ENCODE data around the gene MRPL45.
A peak's percentile ranks its signal among the peaks of the same experiment; 100 is the strongest.

Gene MRPL45

DNA sequence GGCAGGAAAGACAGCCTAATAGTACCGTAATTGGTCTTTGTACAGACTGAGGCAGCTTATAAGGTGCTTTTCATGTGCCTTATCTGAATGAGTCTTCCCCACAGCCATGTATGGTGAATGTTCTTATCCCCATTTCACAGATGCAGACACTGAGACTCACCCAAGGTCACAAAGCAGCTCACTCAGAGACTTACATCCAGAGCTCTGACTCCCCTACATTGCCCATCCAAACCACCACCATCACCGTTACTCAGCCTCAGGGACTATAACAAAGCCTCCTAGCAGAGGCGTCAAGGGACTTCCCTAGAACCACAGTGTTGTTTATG lies 47.4 kb downstream of the MRPL45 start:
- TF ChIP-seq GATA2 (IDR thresholded peaks at IDR 0.05; ENCODE audit: low read depth, low read length): no peak
- no peak for TF ChIP-seq GATA3 (IDR thresholded peaks at IDR 0.05; ENCODE audit: low read depth, low read length)

DNA sequence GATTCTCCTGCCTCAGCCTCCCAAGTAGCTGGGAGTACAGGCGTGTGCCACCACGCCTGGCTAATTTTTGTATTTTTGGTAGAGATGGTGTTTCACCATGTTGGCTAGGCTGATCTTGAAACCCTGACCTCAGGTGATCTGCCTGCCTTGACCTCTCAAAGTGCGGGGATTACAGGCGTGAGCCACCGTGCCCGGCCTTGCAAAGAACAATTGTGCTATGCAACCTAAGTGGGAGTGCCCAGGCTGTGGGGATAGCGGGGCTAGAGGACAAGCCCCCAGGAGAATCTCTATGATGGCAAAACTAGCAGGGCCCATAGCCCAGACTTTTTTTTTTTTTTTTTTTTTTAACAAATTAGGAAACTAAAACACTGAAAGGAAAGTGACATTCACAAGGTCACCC lies 48.8 kb downstream of the MRPL45 start:
- no peak for TF ChIP-seq GATA2 (IDR thresholded peaks at IDR 0.05; ENCODE audit: low read depth, low read length)
- no peak for TF ChIP-seq GATA3 (IDR thresholded peaks at IDR 0.05; ENCODE audit: low read depth, low read length)

DNA sequence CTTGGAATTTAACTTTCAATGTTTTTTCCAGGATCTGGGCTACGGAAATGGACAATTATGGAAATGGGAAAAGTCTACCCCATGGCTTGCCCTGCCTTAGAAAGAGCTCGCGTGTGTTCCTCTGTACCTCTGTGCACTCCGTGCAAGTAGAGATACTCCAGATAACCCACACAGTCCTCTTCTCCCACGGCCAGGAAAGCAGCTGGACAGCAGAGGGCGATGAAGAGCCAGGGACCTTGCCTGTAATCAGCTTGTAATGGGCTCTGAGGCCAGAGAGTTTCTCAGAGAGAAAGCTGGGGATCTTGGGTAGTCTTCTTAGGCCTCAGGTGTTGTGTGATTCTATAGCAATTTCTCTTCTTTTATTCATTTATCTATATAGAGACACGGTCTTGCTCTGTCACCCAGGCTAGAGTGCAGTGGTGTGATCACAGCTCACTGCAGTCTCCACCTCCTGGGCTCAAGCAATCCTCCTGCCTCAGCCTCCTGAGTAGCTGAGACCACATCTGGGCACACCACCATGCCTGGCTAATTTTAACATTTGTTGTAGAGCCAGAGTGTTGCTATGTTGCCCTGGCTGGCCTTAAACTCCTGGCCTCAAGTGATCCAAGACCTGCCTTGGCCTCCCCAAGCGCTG lies 52.2 kb downstream of the MRPL45 start:
- TF ChIP-seq GATA3 (IDR thresholded peaks at IDR 0.05; ENCODE audit: low read depth, low read length) (no peak), GATA2 (IDR thresholded peaks at IDR 0.05; ENCODE audit: low read depth, low read length) (peak; percentile 87)

DNA sequence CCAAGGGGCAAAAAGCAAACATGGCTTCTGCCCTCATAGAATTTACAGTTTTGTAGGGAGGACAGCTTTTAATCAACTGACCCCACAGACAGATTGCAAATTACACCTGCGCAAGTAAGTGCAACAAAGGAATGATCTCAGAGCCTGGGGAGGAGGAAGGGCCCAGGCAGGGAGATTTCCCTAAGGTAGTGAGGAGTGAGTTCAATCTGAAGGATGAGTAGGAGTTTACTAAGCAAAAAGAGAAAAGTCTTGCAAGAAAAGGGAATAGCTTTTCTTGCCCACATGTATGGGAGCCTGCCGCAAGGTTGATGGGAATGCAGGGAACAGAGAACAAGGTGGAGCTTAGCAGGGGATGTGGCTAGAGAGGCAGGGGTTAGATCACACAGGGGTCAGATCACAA lies 53.1 kb downstream of the MRPL45 start:
- TF ChIP-seq GATA3 (IDR thresholded peaks at IDR 0.05; ENCODE audit: low read depth, low read length) (no peak), GATA2 (IDR thresholded peaks at IDR 0.05; ENCODE audit: low read depth, low read length) (no peak)

DNA sequence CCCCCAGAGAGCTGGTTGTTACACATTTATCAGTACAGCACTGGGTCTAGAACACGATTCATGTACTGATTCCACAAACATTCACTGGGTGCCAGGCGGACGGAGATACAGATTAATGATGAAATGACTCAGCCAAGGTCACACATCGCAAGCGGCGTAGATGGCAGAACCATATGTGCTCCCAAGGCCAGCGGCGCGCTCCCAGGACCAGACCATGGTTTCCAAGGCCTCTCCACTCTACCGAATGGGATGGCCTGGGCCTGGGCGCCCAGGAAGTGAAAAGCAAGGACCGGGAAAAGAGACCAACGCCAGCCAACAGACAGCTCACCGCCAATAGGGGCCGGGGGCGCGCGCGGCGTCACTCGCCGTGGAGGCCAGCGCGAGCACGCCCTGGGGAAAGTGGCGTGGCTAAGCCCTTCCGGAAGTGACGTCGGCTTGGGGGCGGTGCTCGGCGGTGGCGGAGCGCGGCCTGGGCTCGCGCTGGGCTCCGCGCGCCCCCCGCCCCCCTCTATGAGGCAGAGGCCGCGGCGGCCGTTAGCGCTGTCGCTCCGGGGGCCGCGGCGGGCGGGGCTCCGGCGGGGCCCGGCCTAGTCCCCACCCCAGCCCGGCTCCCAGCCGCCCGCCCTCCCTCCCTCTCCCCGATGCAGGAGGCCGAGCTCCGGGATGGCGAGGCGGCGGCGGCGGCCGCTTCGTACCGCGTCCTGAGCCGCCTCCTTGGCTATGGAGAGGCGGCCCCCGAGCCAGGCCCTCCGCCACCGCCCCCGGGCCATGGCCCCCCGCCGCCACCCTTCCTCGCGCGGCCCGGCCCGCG lies 54.6 kb downstream of the MRPL45 start, which contains the start of gene SOCS7:
TSS of gene SOCS7 (plus strand) at position 433 of the 811 bp plus-strand sequence. CDS start at position 642, 209 bp downstream.
- TF ChIP-seq GATA3 (IDR thresholded peaks at IDR 0.05; ENCODE audit: low read depth, low read length) (no peak), GATA2 (IDR thresholded peaks at IDR 0.05; ENCODE audit: low read depth, low read length) (no peak)

DNA sequence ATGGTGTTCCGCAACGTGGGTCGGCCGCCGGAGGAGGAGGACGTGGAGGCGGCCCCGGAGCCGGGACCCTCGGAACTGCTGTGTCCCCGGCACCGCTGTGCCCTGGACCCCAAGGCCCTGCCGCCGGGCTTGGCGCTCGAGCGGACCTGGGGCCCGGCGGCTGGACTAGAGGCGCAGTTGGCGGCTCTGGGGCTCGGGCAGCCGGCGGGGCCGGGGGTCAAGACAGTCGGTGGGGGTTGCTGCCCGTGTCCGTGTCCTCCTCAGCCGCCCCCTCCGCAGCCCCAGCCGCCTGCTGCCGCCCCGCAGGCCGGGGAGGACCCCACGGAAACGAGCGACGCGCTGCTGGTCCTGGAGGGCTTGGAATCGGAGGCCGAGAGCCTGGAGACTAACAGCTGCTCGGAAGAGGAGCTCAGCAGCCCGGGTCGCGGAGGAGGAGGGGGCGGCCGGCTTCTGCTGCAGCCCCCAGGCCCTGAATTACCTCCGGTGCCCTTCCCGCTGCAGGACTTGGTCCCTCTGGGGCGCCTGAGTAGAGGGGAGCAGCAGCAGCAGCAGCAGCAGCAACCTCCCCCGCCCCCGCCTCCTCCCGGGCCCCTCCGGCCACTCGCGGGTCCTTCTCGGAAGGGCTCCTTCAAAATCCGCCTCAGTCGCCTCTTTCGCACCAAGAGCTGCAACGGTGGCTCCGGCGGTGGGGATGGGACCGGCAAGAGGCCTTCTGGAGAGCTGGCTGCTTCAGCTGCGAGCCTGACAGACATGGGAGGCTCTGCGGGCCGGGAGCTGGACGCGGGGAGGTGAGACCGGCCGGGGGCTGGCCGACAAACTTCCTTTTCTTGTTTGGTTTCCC lies 55.5 kb downstream of the MRPL45 start:
- TF ChIP-seq GATA2 (IDR thresholded peaks at IDR 0.05; ENCODE audit: low read depth, low read length): no peak
- no peak for TF ChIP-seq GATA3 (IDR thresholded peaks at IDR 0.05; ENCODE audit: low read depth, low read length)

DNA sequence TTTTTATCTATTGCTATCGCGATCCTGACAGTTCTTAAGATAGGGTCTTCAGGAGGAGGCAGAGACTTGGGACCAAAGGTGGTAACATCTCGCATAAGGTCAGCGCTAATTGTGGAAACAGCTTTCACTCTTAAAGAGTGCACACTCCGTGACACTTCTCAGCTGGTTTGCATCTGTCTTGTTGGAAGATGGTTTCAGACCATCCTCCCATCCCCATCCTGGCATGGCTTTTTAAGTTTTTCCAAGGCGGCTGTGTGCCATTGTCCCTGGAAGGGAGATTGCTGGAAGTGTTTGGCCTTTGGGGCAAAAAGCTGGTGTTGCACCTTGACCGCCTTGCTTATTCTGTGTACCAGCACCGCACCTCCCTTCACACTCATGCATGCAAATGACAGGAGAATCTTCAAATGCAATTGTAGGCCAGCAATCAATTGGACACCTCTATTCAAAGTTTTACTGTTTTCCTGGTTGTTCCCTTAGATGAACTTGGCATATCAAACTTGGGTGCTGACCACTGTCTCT lies 56.2 kb downstream of the MRPL45 start:
- TF ChIP-seq GATA3 (IDR thresholded peaks at IDR 0.05; ENCODE audit: low read depth, low read length): no peak
- no peak for TF ChIP-seq GATA2 (IDR thresholded peaks at IDR 0.05; ENCODE audit: low read depth, low read length)

DNA sequence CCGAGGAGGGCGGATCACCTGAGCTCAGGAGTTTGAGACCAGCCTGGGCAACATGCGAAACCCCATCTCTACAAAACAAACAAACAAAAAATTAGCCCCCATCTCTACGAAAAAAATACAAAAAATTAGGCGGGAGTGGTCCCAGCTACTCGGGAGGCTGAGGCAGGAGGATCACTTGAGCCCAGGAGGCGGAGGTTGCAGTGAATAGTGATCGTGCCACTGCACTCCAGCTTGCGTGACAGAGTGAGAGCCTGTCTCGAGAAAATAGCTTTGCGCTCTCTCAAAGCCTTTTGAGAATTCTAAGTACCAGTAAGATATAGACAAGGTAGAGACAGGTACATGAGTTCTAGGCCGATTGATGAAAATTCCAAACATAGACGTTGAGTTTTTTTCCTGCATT lies 56.7 kb downstream of the MRPL45 start:
- TF ChIP-seq GATA2 (IDR thresholded peaks at IDR 0.05; ENCODE audit: low read depth, low read length) (no peak), GATA3 (IDR thresholded peaks at IDR 0.05; ENCODE audit: low read depth, low read length) (no peak)

DNA sequence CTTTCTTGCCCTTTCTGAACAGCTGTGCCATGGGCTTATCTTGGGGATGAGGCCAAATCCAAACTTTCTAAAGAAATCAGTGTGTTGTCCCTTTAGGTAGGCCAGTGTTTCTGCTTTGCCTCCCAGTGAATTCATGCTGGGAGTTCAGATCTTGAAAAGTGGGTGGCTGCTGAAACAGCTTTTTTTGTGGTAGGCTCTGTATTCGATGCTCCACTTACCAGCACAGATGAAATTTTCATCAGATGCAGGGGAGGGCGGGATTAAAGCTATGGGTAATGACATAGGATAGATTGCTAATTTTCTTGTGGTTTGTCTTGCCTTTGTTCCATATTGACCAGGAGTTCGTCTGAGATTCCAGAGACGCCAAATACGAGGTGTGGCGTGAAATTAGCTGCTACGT lies 57.5 kb downstream of the MRPL45 start:
- TF ChIP-seq GATA2 (IDR thresholded peaks at IDR 0.05; ENCODE audit: low read depth, low read length): no peak
- TF ChIP-seq GATA3 (IDR thresholded peaks at IDR 0.05; ENCODE audit: low read depth, low read length): no peak

DNA sequence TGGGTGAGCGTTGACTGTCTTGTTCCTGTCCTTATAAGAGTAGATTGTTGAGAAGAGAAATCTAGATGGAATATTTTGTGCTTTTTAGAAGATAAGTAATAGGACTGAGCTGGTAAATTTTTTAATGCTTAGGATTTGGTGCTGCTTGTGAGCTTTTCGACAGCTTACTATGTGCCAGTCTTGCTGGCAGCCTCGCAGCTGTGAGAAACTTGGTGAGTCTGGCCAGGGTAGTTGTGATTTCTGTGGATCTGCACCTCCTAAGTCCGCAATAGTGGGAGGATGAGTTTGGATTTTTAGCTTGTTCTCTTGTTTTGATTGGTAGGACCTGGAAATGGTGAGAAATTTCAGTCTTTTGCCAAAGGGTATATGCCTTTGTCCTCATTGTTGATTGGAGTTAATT lies 58.3 kb downstream of the MRPL45 start:
- TF ChIP-seq GATA2 (IDR thresholded peaks at IDR 0.05; ENCODE audit: low read depth, low read length) (no peak), GATA3 (IDR thresholded peaks at IDR 0.05; ENCODE audit: low read depth, low read length) (no peak)

DNA sequence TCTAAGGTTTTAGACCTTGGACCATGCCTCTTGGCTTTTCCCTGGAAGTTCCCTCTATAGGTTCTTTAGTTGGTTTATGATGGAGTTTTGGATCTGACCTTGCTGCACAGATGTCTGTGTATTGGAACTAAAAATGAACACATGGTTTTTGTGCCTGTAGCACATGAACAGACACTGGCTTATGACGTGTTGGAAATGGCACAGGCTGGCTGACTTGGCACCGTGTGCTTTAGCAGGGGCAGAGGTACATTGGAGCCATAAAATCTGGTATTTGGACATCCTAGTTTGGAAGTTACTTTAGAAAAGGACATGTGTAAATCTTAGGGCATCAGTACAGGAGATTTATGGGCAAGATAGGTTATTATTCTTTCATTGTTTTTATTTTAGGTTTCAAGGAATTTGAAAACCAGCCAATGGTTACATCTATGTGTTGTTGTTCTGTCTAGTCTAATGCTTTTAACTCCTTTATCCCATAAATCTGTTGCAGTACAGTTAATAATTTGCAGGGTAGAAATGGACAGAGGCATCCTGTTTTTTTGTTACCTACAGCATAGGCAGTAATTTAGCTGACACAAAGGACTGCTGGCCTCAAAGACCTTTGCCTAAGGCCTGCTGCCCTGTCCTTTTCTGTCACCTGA lies 60.6 kb downstream of the MRPL45 start:
- TF ChIP-seq GATA3 (IDR thresholded peaks at IDR 0.05; ENCODE audit: low read depth, low read length) (no peak), GATA2 (IDR thresholded peaks at IDR 0.05; ENCODE audit: low read depth, low read length) (no peak)

DNA sequence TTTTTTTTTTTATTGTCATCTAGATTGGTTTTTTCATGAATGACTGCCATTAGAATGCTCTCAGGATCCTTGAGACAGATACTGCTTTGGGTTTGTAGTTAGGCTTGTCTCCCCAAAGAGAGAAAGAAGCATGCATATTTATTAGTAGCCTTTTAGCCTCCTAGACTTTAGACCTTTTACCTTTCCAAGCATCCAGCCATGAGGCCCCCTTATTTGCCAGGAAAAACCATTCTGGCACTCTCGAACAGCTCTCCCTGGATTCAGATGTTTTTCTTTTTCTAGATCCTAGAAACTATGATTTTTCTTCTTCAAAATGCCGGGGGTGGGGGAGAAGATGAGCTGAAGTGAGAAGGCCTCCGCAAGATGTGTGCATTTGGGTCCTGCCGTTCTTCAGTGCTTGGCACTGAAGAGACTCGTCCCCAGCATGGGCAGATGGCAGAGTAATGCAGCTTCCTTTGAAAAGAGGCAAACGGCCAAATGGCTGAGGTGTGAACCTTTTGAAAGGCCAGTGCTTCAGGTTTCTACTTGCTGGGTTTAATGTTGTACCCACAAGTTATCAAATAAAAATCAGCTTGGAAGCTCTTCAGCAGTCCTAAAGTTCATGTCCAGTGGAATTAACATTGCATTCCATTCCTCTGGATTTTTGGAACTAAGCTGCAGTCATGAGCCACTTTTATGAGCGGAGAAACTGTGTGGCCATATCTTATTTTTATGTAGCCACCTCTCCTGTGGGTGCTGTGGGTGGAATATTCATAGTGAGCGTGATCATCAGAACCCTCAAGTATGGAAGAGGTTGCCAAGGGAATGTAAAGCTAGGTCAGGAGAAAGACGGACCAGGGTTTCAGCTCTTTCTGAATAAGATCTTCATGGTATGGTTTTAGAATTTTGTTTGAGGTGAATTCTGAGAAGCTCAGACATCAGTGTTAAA lies 61.9 kb downstream of the MRPL45 start:
- TF ChIP-seq GATA3 (IDR thresholded peaks at IDR 0.05; ENCODE audit: low read depth, low read length) (no peak), GATA2 (IDR thresholded peaks at IDR 0.05; ENCODE audit: low read depth, low read length) (no peak)
